ENCODE data around the gene THSD7A.

DNA sequence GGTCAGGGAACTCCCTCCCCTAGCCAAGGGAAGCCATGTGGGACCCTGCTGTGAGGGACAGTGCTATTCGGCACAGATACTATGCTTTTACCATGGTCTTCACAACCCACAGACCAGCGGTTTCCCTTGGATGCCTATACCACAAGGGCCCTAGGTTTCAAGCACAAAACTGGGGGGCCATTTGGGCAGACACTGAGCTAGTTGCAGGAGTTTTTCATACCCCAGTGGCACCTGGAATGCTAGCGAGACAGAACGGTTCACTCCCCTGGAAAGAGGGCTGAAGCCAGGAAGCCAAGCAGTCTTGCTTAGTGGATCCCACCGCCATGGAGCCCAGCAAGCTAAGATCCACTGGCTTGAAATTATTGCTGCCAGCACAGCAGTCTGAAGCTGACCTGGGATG lies 156.8 kb downstream of the THSD7A start:
- no peak for TF ChIP-seq CTCF (IDR thresholded peaks at IDR 0.05; ENCODE audit: insufficient read depth, low read depth, low read length)
- no peak for TF ChIP-seq EZH2 (IDR thresholded peaks at IDR 0.05; ENCODE audit: insufficient read depth, low read length)
